GM12891 (cell line): Measurements from ENCODE around the gene TENT5C.

Source experiments
- DNase-seq: peaks from one replicate; pipeline ENCODE4 v3.0.0; 2011; ENCODE audit warnings: low spot score; ENCODE audit not compliant: insufficient read length
- FAIRE-seq: peaks from 2 replicates; lab custom pipeline; 2011; peaks lifted over from hg19 to GRCh38; lab: Jason Lieb, UNC
- PAX5 ChIP-seq: IDR thresholded peaks from 2 replicates; pipeline ENCODE4 v1.6.1; 2011; ENCODE audit warnings: low read length, moderate library complexity, mild to moderate bottlenecking; ENCODE audit not compliant: insufficient read depth, severe bottlenecking
- POLR2A ChIP-seq: IDR thresholded peaks from 2 replicates; pipeline ENCODE4 v1.6.1; 2011; ENCODE audit warnings: low read depth, low read length, control low read depth
- POLR2AphosphoS5 ChIP-seq: IDR thresholded peaks from 2 replicates; pipeline ENCODE4 v1.6.1; 2011; ENCODE audit warnings: low read depth, low read length, control low read depth
- POU2F2 ChIP-seq: IDR thresholded peaks from 2 replicates; pipeline ENCODE4 v1.6.1; 2011; ENCODE audit warnings: low read depth, mild to moderate bottlenecking, control low read depth, low read length, moderate library complexity
- SPI1 ChIP-seq: IDR thresholded peaks from 2 replicates; pipeline ENCODE4 v1.6.1; 2011; ENCODE audit warnings: low read depth, low read length, control low read depth
- TAF1 ChIP-seq: IDR thresholded peaks from 2 replicates; pipeline ENCODE4 v1.6.1; 2011; ENCODE audit warnings: low read depth, low read length, control low read depth

TENT5C gene

DNA sequence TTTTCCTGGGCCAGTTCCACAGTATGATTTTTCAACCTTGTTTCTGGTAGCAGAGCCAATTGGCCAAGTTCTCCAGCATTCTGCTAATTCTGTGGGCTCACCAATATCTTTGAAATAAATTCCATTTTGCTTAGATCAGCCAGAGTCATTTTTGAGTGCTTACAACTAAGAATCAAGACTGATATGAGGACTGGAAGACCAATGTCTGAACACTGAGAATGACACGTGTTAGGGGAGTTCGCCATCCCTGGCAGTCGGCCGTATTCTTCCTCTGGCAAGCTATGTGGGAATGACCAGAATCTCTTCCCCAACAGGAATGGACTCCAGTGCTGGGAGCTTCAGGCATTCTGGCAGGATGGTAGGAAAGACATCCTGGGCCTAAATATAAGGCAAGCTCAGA is 4.9 kb upstream of the TENT5C start:
- FAIRE-seq (no peak), DNase-seq (no peak)
- TF ChIP-seq POU2F2 (no peak), POLR2A (no peak), PAX5 (no peak), TAF1 (no peak), SPI1 (no peak), POLR2AphosphoS5 (no peak)

GRCh38 chr1:117602862-117603261 is 3.0 kb upstream of the TENT5C start:
- no peak for DNase-seq
- FAIRE-seq: no peak
- no peak for TF ChIP-seq POU2F2
- TF ChIP-seq PAX5: no peak
- no peak for TF ChIP-seq POLR2AphosphoS5
- no peak for TF ChIP-seq TAF1
- TF ChIP-seq SPI1: no peak
- TF ChIP-seq POLR2A: no peak

- no peak for DNase-seq
- FAIRE-seq: no peak
- no peak for TF ChIP-seq PAX5
- TF ChIP-seq SPI1: no peak
- TF ChIP-seq POU2F2: no peak
- TF ChIP-seq POLR2AphosphoS5: no peak
- TF ChIP-seq POLR2A: no peak
- no peak for TF ChIP-seq TAF1
These were observed 579 bp upstream of the TENT5C start for GRCh38 chr1:117605164-117605773.

- no peak for TF ChIP-seq POLR2A
- TF ChIP-seq SPI1: no peak
- no peak for TF ChIP-seq TAF1
- no peak for TF ChIP-seq PAX5
- no peak for TF ChIP-seq POU2F2
- no peak for TF ChIP-seq POLR2AphosphoS5
- DNase-seq (no peak), FAIRE-seq (no peak)
These were observed 992 bp downstream of the TENT5C start for GRCh38 chr1:117606649-117607430.

DNA sequence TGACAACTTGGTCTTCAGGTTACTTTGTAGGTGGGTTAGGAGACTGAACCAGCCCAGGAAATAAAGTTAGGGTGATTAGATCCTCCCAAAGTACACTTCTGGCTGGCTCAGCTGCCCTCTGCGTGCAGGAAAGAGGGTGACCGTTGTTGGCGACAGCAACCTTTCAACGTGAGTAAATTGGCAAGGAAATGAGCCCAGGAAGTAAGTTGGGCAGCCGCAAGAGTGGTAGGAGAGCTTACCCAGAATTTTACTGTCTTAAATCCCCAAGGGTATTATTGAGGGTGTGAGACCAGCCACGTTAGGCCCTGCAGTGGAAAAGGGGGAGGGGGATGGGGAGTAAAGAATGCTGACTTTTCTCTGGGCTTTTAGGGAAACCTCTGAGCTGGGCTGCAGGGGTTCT is 1.6 kb downstream of the TENT5C start:
- TF ChIP-seq PAX5 (no peak), TAF1 (no peak), SPI1 (no peak), POU2F2 (no peak), POLR2AphosphoS5 (no peak), POLR2A (no peak)
- FAIRE-seq (no peak), DNase-seq (no peak)

DNA sequence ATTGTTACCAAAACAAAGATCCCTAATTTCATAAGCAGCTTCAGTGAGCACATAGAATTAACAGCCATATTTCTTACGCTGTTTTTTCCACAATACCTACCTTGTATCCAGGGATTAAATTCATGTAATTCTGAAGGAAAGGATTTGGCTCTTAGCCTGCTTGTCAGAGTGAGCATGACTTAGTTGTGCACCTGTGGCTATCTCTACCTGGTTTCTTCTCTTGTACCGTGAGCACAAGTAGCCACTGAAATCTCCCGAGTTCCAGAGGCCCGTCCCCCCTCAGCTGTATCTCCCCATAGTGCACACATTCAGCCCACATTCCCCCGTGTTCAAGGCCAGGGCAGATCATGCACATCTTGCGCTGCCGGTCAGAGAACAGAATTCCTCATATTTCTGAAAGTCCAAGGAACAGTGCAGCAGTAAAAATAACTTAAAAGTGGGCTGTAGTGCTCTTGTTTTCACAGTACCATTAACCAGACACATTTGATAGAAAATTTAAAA is 2.3 kb downstream of the TENT5C start:
- no peak for DNase-seq
- TF ChIP-seq PAX5 (no peak), POLR2A (no peak), POU2F2 (no peak), TAF1 (no peak), POLR2AphosphoS5 (no peak), SPI1 (no peak)
- FAIRE-seq: no peak

DNA sequence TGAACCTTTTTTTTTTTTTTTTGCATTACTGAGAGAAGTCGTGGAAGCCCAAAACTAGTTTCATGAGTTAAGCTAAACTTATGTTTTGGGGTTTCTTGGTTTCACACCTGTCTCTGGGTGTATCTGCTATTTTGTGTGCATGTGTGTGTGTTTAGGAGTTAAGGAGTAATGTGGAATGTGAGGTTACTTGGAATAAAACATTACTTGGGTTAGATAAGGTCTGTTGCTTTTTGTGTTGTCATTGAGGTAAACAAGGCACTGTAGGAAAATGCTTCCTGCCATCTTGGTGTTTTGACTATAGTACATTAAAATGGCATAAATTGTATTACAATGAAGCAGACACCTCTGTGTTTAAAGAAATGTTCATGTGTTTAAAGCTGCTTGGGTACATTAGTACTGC is 2.9 kb downstream of the TENT5C start:
- no peak for TF ChIP-seq POLR2A
- no peak for TF ChIP-seq TAF1
- no peak for TF ChIP-seq SPI1
- no peak for TF ChIP-seq POU2F2
- TF ChIP-seq PAX5: no peak
- TF ChIP-seq POLR2AphosphoS5: no peak
- FAIRE-seq (no peak), DNase-seq (no peak)

DNA sequence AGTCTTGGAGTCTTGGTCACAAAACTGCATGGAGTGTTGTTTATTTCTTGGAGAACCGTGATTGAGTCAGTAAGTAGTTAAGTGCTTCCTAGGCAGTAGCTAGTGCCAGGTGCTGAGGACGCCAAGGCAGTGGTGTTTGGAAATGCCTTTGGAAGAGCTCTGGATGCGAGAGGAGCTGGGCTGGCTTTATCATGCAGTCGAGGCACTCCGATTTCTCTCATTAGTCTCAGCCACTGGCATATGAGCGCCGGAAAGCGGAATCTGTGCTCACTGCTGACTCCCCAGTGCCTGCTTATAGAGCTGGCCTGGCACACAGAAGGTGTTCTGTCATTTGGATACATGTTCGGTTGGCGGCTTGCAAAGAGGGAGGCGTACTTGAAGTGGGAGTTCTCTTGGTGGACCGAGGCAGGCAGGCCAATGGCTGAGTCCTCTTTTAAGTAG is 3.6 kb downstream of the TENT5C start:
- DNase-seq (no peak), FAIRE-seq (no peak)
- no peak for TF ChIP-seq TAF1
- TF ChIP-seq POLR2AphosphoS5: no peak
- TF ChIP-seq POLR2A: no peak
- no peak for TF ChIP-seq PAX5
- no peak for TF ChIP-seq POU2F2
- TF ChIP-seq SPI1: no peak

GRCh38 chr1:117610036-117610435 is 4.2 kb downstream of the TENT5C start:
- FAIRE-seq (no peak), DNase-seq (no peak)
- TF ChIP-seq POU2F2 (no peak), TAF1 (no peak), PAX5 (no peak)

GRCh38 chr1:117611121-117611601 is 5.3 kb downstream of the TENT5C start:
- DNase-seq (no peak), FAIRE-seq (no peak)
- no peak for TF ChIP-seq TAF1
- TF ChIP-seq POU2F2: no peak
- no peak for TF ChIP-seq PAX5
- TF ChIP-seq POLR2A: no peak
- no peak for TF ChIP-seq SPI1
- no peak for TF ChIP-seq POLR2AphosphoS5
